Esophagus muscularis mucosa (tissue), 4 donors: Measurements from ENCODE around the gene FOXRED2. TPM values are rescaled to one million over a fixed set of nuclear protein-coding genes. Genes with fewer than 3 reads are reported as not detected.

Source experiments
- DNase-seq: peaks from one replicate; pipeline ENCODE4 v3.0.0-alpha.2; 2017; ENCODE audit errors: extremely low spot score
- H3K27ac ChIP-seq, 4 donors: fragments of 200-600 bp; sonication (generic); replicated peaks in 1 of 4; 1 replicate in 3 of 4; 2 replicates in 1 of 4; pipeline ENCODE4 v1.5.1; 2016 to 2019; ENCODE audit warnings: mild to moderate bottlenecking in 1 of 4
- H3K27me3 ChIP-seq, 4 donors: fragments of 200-600 bp; sonication (generic); one replicate each; pipeline versions ENCODE4 v1.5.1 to v1.6.0; 2016 to 2019
- H3K36me3 ChIP-seq, 4 donors: fragments of 200-600 bp; sonication (generic); one replicate each; pipeline ENCODE4 v1.5.1; 2016 to 2019
- H3K4me1 ChIP-seq, 4 donors: fragments of 200-600 bp; sonication (generic); one replicate each; pipeline ENCODE4 v1.5.1; 2016 to 2019
- H3K4me3 ChIP-seq, 4 donors: fragments of 200-600 bp; sonication (generic); 1 replicate in 2 of 4; 2 replicates in 2 of 4; pipeline ENCODE4 v1.5.1; 2016 to 2019; ENCODE audit warnings: mild to moderate bottlenecking in 4 of 4, moderate library complexity in 1 of 4
- H3K9me3 ChIP-seq, 4 donors: fragments of 200-600 bp; sonication (generic); 1 replicate in 3 of 4; 2 replicates in 1 of 4; pipeline ENCODE4 v1.5.1; 2016 to 2019
- EP300 ChIP-seq: sonication (generic); formaldehyde crosslinking; IDR thresholded peaks from one replicate; pipeline ENCODE4 v1.6.1; 2017; ENCODE audit warnings: antibody characterized with exemption
- POLR2A ChIP-seq: fragments of 450-650 bp; IDR thresholded peaks from one replicate; pipeline ENCODE4 v1.6.1; 2017; ENCODE audit warnings: antibody characterized with exemption, moderate library complexity, mild to moderate bottlenecking, low read depth
- POLR2AphosphoS5 ChIP-seq, 2 donors: sonication (generic); formaldehyde crosslinking; IDR thresholded peaks; one replicate each; pipeline ENCODE4 v1.6.1; 2017; ENCODE audit warnings: antibody characterized with exemption in 2 of 2
- WGBS: methylation state at CpG from one replicate; pipeline ENCODE4 v1.1.5; 2018; 5-methylcytosine and 5-hydroxymethylcytosine counted together
- intact Hi-C: fragments of 100-400 bp; cut with DNase I; formaldehyde crosslinking; loops from one replicate; pipeline ENCODE4 v1.15.1; 2023
- total RNA-seq, 4 donors: library from RNA; depleted of rRNA; stranded (reverse); fragments of >200 nt; gene quantifications; one replicate each; pipeline versions ENCODE4 v1.1.0 to v1.2.1, GENCODE V29; 2016
- TF ChIP-seq, protein P1 (sequence below), 3 experiments: fragments of 200-600 bp in 2 of 3; fragments of 450-650 bp in 1 of 3; sonication (generic) in 2 of 3; IDR thresholded peaks; one replicate each; pipeline ENCODE4 v1.5.1; 2017 to 2019; ENCODE audit warnings: antibody characterized with exemption in 3 of 3, mild to moderate bottlenecking in 2 of 3, moderate library complexity in 1 of 3

Gene FOXRED2
- total RNA-seq, 4 donors from 2014 or later, result 4.6 to 12.5 (median 5.4) TPM

DNA sequence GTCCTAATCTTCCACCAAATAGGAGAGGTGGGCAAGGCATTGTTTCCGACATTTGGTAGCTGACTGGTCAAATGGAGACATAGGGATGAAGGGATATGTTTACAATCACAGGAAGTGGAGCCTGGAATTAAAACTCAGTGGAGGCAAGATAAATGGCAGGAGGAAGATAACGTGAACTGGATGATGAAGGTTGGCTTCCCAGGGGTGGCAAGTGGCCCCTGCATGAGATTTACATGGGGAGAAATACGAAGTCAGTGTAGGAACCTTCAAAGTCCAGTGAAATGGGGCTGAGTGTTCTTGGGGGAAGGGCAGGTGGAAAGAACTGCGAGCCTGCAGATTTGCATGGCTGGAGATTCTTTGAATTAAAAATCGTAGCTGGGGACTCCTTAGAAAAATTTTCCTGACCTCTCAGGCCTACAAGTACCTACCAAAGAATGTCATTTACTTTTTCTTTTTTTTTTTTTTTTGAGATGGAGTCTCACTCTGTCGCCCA lies 724 bp upstream of the FOXRED2 start:
- intact Hi-C loops, result no loop called here
- Histone ChIP-seq H3K27ac (peak overlapping the region; percentile 74 to 83 (median 82)), H3K4me1 (peaks cover 10 to 51% (median 40%) of the 10 kb centered on the region in 4 donors), H3K9me3 (no peaks in the 10 kb centered on the region), H3K36me3 (peaks cover 14 to 38% (median 29%) of the 10 kb centered on the region in 4 donors), H3K27me3 (no peaks in the 10 kb centered on the region), H3K4me3 (peak overlapping the region; percentile 59 to 69 (median 60))
- WGBS, result 90% methylated on average over 6 of the region's 6 CpGs
- TF ChIP-seq EP300, result no peak
- TF ChIP-seq, protein P1, sequence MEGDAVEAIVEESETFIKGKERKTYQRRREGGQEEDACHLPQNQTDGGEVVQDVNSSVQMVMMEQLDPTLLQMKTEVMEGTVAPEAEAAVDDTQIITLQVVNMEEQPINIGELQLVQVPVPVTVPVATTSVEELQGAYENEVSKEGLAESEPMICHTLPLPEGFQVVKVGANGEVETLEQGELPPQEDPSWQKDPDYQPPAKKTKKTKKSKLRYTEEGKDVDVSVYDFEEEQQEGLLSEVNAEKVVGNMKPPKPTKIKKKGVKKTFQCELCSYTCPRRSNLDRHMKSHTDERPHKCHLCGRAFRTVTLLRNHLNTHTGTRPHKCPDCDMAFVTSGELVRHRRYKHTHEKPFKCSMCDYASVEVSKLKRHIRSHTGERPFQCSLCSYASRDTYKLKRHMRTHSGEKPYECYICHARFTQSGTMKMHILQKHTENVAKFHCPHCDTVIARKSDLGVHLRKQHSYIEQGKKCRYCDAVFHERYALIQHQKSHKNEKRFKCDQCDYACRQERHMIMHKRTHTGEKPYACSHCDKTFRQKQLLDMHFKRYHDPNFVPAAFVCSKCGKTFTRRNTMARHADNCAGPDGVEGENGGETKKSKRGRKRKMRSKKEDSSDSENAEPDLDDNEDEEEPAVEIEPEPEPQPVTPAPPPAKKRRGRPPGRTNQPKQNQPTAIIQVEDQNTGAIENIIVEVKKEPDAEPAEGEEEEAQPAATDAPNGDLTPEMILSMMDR (IDR thresholded peaks at IDR 0.05), result no peak
- TF ChIP-seq POLR2AphosphoS5 (IDR thresholded peaks at IDR 0.05), result no peak
- DNase-seq, result no peak

DNA sequence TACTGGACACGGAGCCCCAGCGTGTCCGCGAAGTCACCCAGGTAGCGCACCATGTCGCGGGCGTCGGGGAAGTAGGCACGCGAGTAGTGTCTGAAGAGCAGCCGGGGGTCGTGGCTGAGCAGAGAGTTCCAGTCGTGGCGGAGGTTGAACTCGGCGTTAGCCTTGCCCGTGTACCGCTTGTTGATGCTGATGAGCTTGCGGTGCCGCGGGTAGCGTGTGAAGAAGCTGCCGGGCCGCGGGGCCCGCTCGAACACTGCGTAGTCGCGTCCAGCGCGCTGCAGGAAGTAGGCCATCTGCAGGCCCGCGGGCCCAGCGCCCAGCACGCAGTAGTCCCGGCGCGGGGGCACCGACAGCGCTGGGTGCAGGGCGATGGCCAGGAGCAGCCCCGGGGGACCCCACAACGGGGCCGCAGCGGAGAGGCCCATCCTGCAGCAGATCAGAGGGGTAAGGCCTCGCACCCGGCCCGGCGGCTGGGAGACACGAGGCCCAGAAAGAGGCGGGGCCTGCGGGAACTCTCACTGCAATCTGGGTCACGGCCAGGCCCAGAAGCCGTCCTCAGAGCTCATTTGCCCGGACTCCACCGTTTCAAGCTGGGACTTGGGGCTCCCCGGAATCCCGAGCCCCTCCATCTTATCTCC lies 723 bp downstream of the FOXRED2 start:
- DNase-seq, result no peak
- whole genome bisulfite sequencing, result 95% methylated on average over 55 of the region's 60 CpGs
- Histone ChIP-seq H3K4me1 (peaks cover 10 to 45% (median 35%) of the 10 kb centered on the region in 4 donors), H3K27ac (peak overlapping the region; percentile 74 to 83 (median 82)), H3K4me3 (peak overlapping the region; percentile 59 to 69 (median 60)), H3K27me3 (no peaks in the 10 kb centered on the region), H3K36me3 (peaks cover under 1 to 26% (median 16%) of the 10 kb centered on the region in 4 donors), H3K9me3 (no peaks in the 10 kb centered on the region)
- TF ChIP-seq EP300 (no peak), POLR2AphosphoS5 (IDR thresholded peaks at IDR 0.05) (no peak)
- intact Hi-C loops, result no loop called here

DNA sequence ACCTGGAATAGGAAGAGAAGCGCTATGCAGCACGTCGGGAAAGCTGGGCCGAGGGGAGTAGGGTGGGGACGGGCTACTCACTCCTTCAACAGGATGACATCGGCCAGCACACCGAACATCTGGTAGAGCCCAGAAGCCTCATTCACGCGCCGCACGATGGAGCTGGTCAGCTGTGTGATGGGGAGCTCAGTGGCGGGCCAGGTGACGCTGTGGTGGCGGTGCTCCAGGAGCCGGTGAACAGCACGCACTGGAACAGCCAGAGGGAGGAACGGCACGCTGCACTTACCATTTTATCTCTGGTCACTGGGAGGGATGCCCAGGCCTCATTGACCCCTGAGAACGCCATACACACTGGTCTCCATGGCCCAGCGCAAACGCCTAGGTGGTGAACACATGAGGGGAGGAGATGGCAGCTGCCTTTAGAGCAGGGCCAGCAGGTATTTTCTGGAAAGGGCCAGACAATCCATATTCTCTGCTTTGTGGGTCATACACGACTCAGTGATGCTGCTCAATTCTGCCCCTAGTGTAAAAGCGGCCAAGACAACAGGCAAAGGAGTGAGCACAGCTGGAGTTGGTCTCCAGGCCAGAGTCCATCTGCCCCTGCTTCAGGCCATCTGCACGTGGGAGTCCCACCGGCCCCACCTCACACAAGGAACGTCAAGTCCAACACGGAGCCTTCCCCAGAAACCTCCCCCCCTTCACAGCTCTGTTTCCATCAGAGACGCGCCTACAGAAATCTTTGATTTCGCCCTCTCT lies 8.8 kb downstream of the FOXRED2 start:
- H3K4me1 ChIP-seq, result no peaks in the 10 kb centered on the region
- intact Hi-C loops, result no loop called here
- no peak for TF ChIP-seq EP300
- TF ChIP-seq POLR2AphosphoS5 (IDR thresholded peaks at IDR 0.05), result no peak
- TF ChIP-seq, protein P1 (IDR thresholded peaks at IDR 0.05), result no peak
- TF ChIP-seq POLR2A, result no peak
- DNase-seq, result no peak
- 87% methylated on average over 25 of the region's 30 CpGs for WGBS
- no peak overlapping the region for H3K4me3 ChIP-seq
- no peaks in the 10 kb centered on the region for H3K27me3 ChIP-seq
- no peak overlapping the region for H3K27ac ChIP-seq
- H3K36me3 ChIP-seq, result peaks cover 0 to 54% (median 32%) of the 10 kb centered on the region in 4 donors
- H3K9me3 ChIP-seq, result no peaks in the 10 kb centered on the region

DNA sequence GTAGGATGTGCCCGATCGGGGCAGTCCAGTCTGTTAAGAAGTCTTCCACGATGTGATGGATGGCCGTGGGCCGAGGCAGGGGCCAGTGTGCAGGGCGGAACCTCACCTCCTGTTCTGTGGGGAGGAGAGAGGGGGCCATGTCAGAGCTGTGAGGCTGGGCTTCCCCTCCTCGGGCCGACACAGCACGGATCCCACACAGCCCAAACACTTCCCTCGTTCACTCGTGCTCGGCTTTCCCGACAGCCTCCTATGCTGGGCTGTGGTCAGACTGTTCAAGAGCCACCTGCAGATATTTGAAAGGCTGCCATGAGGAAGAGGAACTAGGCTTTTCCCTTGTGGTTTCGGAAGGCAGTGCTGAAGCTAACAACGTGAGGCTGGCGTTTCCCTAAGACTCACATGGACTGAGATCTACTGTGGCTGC lies 13.1 kb downstream of the FOXRED2 start:
- DNase-seq, result no peak
- peaks cover 0 to 83% (median 50%) of the 10 kb centered on the region in 4 donors for H3K36me3 ChIP-seq
- no peak overlapping the region for H3K27ac ChIP-seq
- H3K27me3 ChIP-seq, result no peaks in the 10 kb centered on the region
- no peaks in the 10 kb centered on the region for H3K4me1 ChIP-seq
- no peak overlapping the region for H3K4me3 ChIP-seq
- intact Hi-C loops, result no loop called here
- no peaks in the 10 kb centered on the region for H3K9me3 ChIP-seq
- TF ChIP-seq, protein P1 (IDR thresholded peaks at IDR 0.05), result no peak
- peak in 1 of 2 donors; percentile 9 for TF ChIP-seq POLR2AphosphoS5 (IDR thresholded peaks at IDR 0.05)
- 70% methylated on average over 14 of the region's 16 CpGs for WGBS

DNA sequence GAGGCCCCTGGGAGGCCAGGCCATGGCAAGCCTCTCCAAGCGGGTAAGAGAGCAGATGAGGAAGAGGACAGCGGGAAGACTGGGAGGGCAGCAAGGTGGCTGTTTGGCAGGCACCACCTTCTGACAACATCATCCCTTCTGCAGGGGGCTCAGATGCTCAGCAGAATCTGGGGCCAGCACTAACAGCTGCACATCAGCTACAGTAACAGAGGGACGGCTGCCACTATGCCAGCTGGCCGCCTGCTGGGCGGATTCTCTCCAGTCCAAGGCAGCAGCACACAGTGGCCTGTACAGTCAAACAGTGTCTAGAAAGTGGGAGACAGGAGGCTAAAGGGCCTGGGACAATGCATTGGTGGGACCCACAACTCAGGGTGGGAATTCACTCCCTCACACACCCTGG lies 14.7 kb downstream of the FOXRED2 start:
- H3K4me1 ChIP-seq, result no peaks in the 10 kb centered on the region
- TF ChIP-seq POLR2AphosphoS5 (IDR thresholded peaks at IDR 0.05), result no peak
- TF ChIP-seq, protein P1 (IDR thresholded peaks at IDR 0.05), result no peak
- TF ChIP-seq EP300, result no peak
- no peak for TF ChIP-seq POLR2A
- DNase-seq, result no peak
- no peak overlapping the region for H3K4me3 ChIP-seq
- H3K36me3 ChIP-seq, result peaks cover 0 to 68% (median 40%) of the 10 kb centered on the region in 4 donors
- no peaks in the 10 kb centered on the region for H3K27me3 ChIP-seq
- 94% methylated on average over 2 of the region's 5 CpGs for WGBS
- intact Hi-C loops, result no loop called here
- no peaks in the 10 kb centered on the region for H3K9me3 ChIP-seq
- H3K27ac ChIP-seq, result no peak overlapping the region
